ENCODE results near the gene CORO7. TPM values are rescaled to one million over a fixed set of nuclear protein-coding genes. Genes with fewer than 3 reads are reported as not detected.

The CORO7 gene
- total and polyA plus RNA-seq, 9 donors = 1.3 to 29.5 (median 17.9) TPM

GRCh38 chr16:4419402-4419959 is 3.1 kb upstream of the CORO7 start:
- WGBS, 3 donors = 72 to 78% (median 76%) methylated on average over 7 of the region's 7 CpGs
- Histone ChIP-seq H3K4me1 (ENCODE audit: insufficient read depth) (no peaks in the 10 kb centered on the region), H3K36me3 (no peaks in the 10 kb centered on the region), H3K27ac (no peak overlapping the region), H3K27me3 (no peaks in the 10 kb centered on the region), H3K4me3 (no peak overlapping the region), H3K9me3 (no peaks in the 10 kb centered on the region)
- no peak for TF ChIP-seq POLR2A (IDR thresholded peaks at IDR 0.05)
- no peak for TF ChIP-seq EP300 (IDR thresholded peaks at IDR 0.05)
- no peak for TF ChIP-seq CTCF (IDR thresholded peaks at IDR 0.05)
- DNase-seq = no peak
- intact Hi-C loops (cut with DNase I) = no loop called here

GRCh38 chr16:4415538-4416199 is 727 bp downstream of the CORO7 start:
- H3K4me1 ChIP-seq (ENCODE audit: insufficient read depth) = peaks cover 4% of the 10 kb centered on the region
- peak overlapping the region; percentile 90 for H3K4me3 ChIP-seq
- TF ChIP-seq POLR2A (IDR thresholded peaks at IDR 0.05) = no peak
- TF ChIP-seq EP300 (IDR thresholded peaks at IDR 0.05) = no peak
- TF ChIP-seq CTCF (IDR thresholded peaks at IDR 0.05) = no peak
- WGBS, 3 donors = 4 to 7% (median 5%) methylated on average over 37 to 44 of the region's 44 CpGs
- no peaks in the 10 kb centered on the region for H3K27me3 ChIP-seq
- no peaks in the 10 kb centered on the region for H3K36me3 ChIP-seq
- intact Hi-C loops (cut with DNase I) = no loop called here
- H3K9me3 ChIP-seq = no peaks in the 10 kb centered on the region
- H3K27ac ChIP-seq = peak overlapping the region in 1 of 2 donors; percentile 45
- peak in 2 of 5 donors; percentile 57 to 60 for DNase-seq

GRCh38 chr16:4414187-4414917 is 2.0 kb downstream of the CORO7 start:
- no peak overlapping the region for H3K27ac ChIP-seq
- intact Hi-C loops (cut with DNase I) = no loop called here

GRCh38 chr16:4412854-4413253 is 3.5 kb downstream of the CORO7 start:
- H3K4me1 ChIP-seq (ENCODE audit: insufficient read depth) = peaks cover 4% of the 10 kb centered on the region

More at GRCh38 chr16:4414187-4414917, 2.0 kb downstream of the CORO7 start:
- 93% methylated on average over 7 of the region's 7 CpGs for WGBS, 3 donors
- TF ChIP-seq POLR2A (IDR thresholded peaks at IDR 0.05) (no peak), EP300 (IDR thresholded peaks at IDR 0.05) (no peak), CTCF (IDR thresholded peaks at IDR 0.05) (no peak)
- Histone ChIP-seq H3K27me3 (no peaks in the 10 kb centered on the region), H3K9me3 (no peaks in the 10 kb centered on the region), H3K4me3 (no peak overlapping the region), H3K4me1 (ENCODE audit: insufficient read depth) (peaks cover 4% of the 10 kb centered on the region), H3K36me3 (no peaks in the 10 kb centered on the region)
- no peak for DNase-seq

More at GRCh38 chr16:4412854-4413253, 3.5 kb downstream of the CORO7 start:
- no peaks in the 10 kb centered on the region for H3K9me3 ChIP-seq
- no peaks in the 10 kb centered on the region for H3K27me3 ChIP-seq
- H3K27ac ChIP-seq = no peak overlapping the region
- H3K4me3 ChIP-seq = no peak overlapping the region
- intact Hi-C loops (cut with DNase I) = no loop called here
- no peaks in the 10 kb centered on the region for H3K36me3 ChIP-seq
- no peak for DNase-seq
- 89 to 100% (median 95%) methylated on average over 4 of the region's 4 CpGs for WGBS, 3 donors
- TF ChIP-seq CTCF (IDR thresholded peaks at IDR 0.05) (no peak), POLR2A (IDR thresholded peaks at IDR 0.05) (no peak)

Data from ovary (tissue), 9 donors.